Erythroblast (primary cell): ENCODE measurements around the gene CRYBA2.
A peak's percentile ranks its signal among the peaks of the same experiment; 100 is the strongest.

ENCODE experiments used
- DNase-seq, 2 experiments: peaks; one replicate each; lab custom pipeline; 2025; lab: John Stamatoyannopoulos, UW
- GATA1 ChIP-seq: IDR thresholded peaks from 2 replicates; pipeline ENCODE4 v1.6.1; 2011; ENCODE audit warnings: low read depth, mild to moderate bottlenecking, control low read depth, low read length, moderate library complexity
- POLR2A ChIP-seq: IDR thresholded peaks from 2 replicates; pipeline ENCODE4 v1.6.1; 2011; ENCODE audit warnings: mild to moderate bottlenecking, low read length

CRYBA2 gene

GRCh38 chr2:218956039-218956438 lies 37.2 kb downstream of the CRYBA2 start:
- DNase-seq = no peak
- TF ChIP-seq GATA1 (no peak), POLR2A (no peak)

GRCh38 chr2:218954541-218955300 lies 38.5 kb downstream of the CRYBA2 start:
- TF ChIP-seq POLR2A = no peak
- TF ChIP-seq GATA1 = no peak
- no peak for DNase-seq

- TF ChIP-seq POLR2A (no peak), GATA1 (no peak)
- DNase-seq = no peak
These were observed 39.8 kb downstream of the CRYBA2 start for GRCh38 chr2:218953366-218953954.

- TF ChIP-seq POLR2A (no peak), GATA1 (no peak)
These were observed 41.1 kb downstream of the CRYBA2 start for GRCh38 chr2:218952160-218952559.

GRCh38 chr2:218946621-218947020 lies 46.6 kb downstream of the CRYBA2 start:
- TF ChIP-seq GATA1 (no peak), POLR2A (no peak)
- no peak for DNase-seq

More at GRCh38 chr2:218952160-218952559, 41.1 kb downstream of the CRYBA2 start:
- no peak for DNase-seq

GRCh38 chr2:218944759-218945404 lies 48.3 kb downstream of the CRYBA2 start:
- TF ChIP-seq GATA1 (no peak), POLR2A (no peak)
- DNase-seq = peak in 1 of 2 experiments; percentile 19
